22Rv1 (cell line): ENCODE data around the gene F12.

Experiments used
- CTCF ChIP-seq: fragments of 450-650 bp; IDR thresholded peaks from 2 replicates; pipeline ENCODE4 v1.5.1; 2017; ENCODE audit warnings: mild to moderate bottlenecking
- ZFX ChIP-seq: fragments of 450-650 bp; IDR thresholded peaks from 2 replicates; pipeline ENCODE4 v1.6.1; 2017; ENCODE audit warnings: antibody characterized with exemption, borderline replicate concordance

DNA sequence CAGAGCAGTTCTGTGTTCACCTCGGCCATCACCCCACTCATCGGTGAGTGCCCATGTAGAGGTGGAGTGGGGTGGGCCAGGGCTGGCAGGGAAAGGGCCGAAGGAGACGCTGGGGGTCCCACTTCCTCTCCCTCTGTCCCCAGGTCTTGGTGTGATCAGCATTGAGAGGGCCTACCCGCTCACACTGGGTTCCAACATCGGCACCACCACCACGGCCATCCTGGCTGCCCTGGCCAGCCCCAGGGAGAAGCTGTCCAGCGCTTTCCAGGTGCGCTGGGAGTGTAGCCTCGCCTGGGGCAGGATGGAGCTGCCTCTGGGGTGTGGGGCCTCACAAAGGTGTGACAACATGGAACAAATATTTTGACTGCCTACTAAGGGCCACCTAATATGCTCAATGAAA, 12.6 kb downstream of the F12 start:
- TF ChIP-seq CTCF (no peak), ZFX (no peak)
